PC-3 (cell line): ENCODE measurements around the gene FAM107B. TPM values are rescaled to one million over a fixed set of nuclear protein-coding genes. Genes with fewer than 3 reads are reported as not detected.
"Not testable (repeated sequence)": the region's sequence is repeated elsewhere in the genome, so short reads cannot be mapped to it uniquely, and the experiment has no call there.

ENCODE experiments used
- ATAC-seq: fragments of 200-7000 bp; cut with Tn5 transposase; 2 replicates; pipeline ENCODE4 v1.9.1; 2020; ENCODE audit warnings: mild to moderate bottlenecking, moderate library complexity
- BruUV-seq: library from RNA; stranded (reverse); fragments of 400-500 nt; replicated peaks from 2 replicates; lab custom pipeline; 2021; lab: Mats Ljungman, UMichigan
- CTCF ChIA-PET: fragments of 300-600 bp; sonication (Branson Sonifier 250); formaldehyde crosslinking; loops from one replicate; lab custom pipeline; 2022; ENCODE audit warnings: antibody characterized with exemption; lab: Charles Lee
- POLR2A ChIA-PET: fragments of 300-600 bp; sonication (Branson Sonifier 250); formaldehyde crosslinking; loops from one replicate; lab custom pipeline; 2022; ENCODE audit warnings: antibody characterized with exemption; ENCODE audit not compliant: unreplicated experiment; lab: Charles Lee
- DNase-seq: peaks from one replicate; pipeline ENCODE4 v3.0.0-alpha.2; 2015
- H2AFZ ChIP-seq: fragments of 300-600 bp; sonication (generic); 2 replicates; pipeline ENCODE4 v1.6.0; 2016; ENCODE audit warnings: antibody characterized with exemption, low read length
- H3F3A ChIP-seq: fragments of 300-600 bp; sonication (generic); one replicate; pipeline ENCODE4 v1.6.0; 2017; ENCODE audit warnings: antibody characterized with exemption, low read length, control low read depth, mild to moderate bottlenecking; ENCODE audit not compliant: unreplicated experiment
- H3K27ac ChIP-seq: fragments of 300-600 bp; sonication (generic); 2 replicates; pipeline ENCODE4 v1.5.1; 2016; ENCODE audit warnings: mild to moderate bottlenecking, low read length
- H3K27me3 ChIP-seq: fragments of 300-600 bp; sonication (generic); 2 replicates; pipeline ENCODE4 v1.6.1; 2016; ENCODE audit warnings: low read length, mixed read lengths
- H3K36me3 ChIP-seq: fragments of 300-600 bp; sonication (generic); 2 replicates; pipeline ENCODE4 v1.6.1; 2016; ENCODE audit warnings: low read depth, mixed run types, low read length, mixed read lengths
- H3K4me1 ChIP-seq: fragments of 300-600 bp; sonication (generic); 2 replicates; pipeline ENCODE4 v1.5.1; 2016; ENCODE audit warnings: low read length; ENCODE audit not compliant: insufficient read depth
- H3K4me2 ChIP-seq: fragments of 300-600 bp; sonication (generic); 2 replicates; pipeline ENCODE4 v1.6.0; 2016; ENCODE audit warnings: low read length
- H3K4me3 ChIP-seq: fragments of 300-600 bp; sonication (generic); 2 replicates; pipeline ENCODE4 v1.5.1; 2016; ENCODE audit warnings: mild to moderate bottlenecking, low read length, mixed read lengths
- H3K79me2 ChIP-seq: fragments of 300-600 bp; sonication (generic); 2 replicates; pipeline ENCODE4 v1.6.1; 2017; ENCODE audit warnings: low read length, mixed read lengths
- H3K9ac ChIP-seq: fragments of 300-600 bp; sonication (generic); 2 replicates; pipeline ENCODE4 v1.6.0; 2016; ENCODE audit warnings: mild to moderate bottlenecking, low read length
- H3K9me2 ChIP-seq: fragments of 300-600 bp; sonication (generic); replicated peaks from 2 replicates; pipeline ENCODE4 v1.6.1; 2016; ENCODE audit warnings: mixed run types, low read length, mixed read lengths
- H3K9me3 ChIP-seq: fragments of 300-600 bp; sonication (generic); 2 replicates; pipeline ENCODE4 v1.6.1; 2016; ENCODE audit warnings: low read length, mixed read lengths
- H4K20me1 ChIP-seq: fragments of 300-600 bp; sonication (generic); 2 replicates; pipeline ENCODE4 v1.6.1; 2016; ENCODE audit warnings: low read length, mixed read lengths
- EZH2 ChIP-seq: fragments of 300-600 bp; sonication (generic); IDR thresholded peaks from one replicate; pipeline ENCODE4 v1.6.1; 2017; ENCODE audit warnings: antibody characterized with exemption, mild to moderate bottlenecking, low read length; ENCODE audit not compliant: unreplicated experiment
- EZH2phosphoT487 ChIP-seq: fragments of 300-600 bp; sonication (generic); IDR thresholded peaks from 2 replicates; pipeline ENCODE4 v1.6.1; 2018; ENCODE audit warnings: mild to moderate bottlenecking, antibody characterized with exemption, low read length, borderline replicate concordance
- intact Hi-C: fragments of 100-400 bp; cut with micrococcal nuclease; formaldehyde crosslinking; loops from 2 replicates; pipeline ENCODE4 v1.9.0; 2023
- total RNA-seq: library from RNA; depleted of rRNA; stranded (reverse); fragments of >200 nt; gene quantifications from 2 replicates; pipeline ENCODE4 v1.2.3, GENCODE V29; 2014
- TF ChIP-seq, protein P1 (sequence below): fragments of 300-600 bp; sonication (generic); conservative IDR thresholded peaks from 2 replicates; pipeline ENCODE4 v1.5.1; 2017; ENCODE audit warnings: antibody characterized with exemption, low read depth, mild to moderate bottlenecking, low read length

Gene FAM107B
- total RNA-seq, 1 experiment from 2014 or later: 36.6 TPM

DNA sequence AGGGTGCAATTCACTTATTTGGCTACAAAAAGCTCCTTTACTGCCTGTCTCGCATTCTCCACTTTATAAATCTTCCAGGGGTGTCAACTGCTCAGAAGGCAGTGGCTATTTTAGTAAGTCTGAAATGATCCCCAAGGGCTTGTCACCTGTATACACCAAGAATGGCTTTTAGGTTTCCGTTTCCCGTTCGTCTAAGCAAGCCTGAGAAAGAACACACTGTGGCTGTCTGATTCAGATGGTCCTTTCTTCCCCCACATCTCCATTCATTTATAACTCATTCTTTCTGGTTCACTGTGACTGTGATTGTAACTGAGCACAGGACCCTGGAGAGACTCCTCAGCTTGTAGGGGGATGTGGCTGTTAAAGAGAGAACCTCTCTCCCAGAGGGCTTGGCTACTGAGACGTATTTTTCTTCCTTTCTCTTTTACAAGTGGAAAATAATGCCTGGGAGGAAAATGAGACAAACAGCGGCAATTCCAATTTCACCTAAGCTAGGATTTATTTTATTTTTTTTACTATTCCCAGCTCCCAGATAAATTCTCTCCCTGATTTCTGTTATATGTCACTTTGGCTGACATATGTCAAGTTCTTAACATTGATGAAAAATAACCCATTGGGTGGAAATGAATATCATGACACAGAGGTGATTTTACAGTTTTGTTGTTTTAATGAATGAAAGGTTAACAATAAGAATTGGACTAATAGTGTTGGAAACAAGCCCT, 129.3 kb downstream of the FAM107B start:
- BruUV-seq: no TSS peak
- no peak overlapping the region for H2AFZ ChIP-seq
- no peaks in the 10 kb centered on the region for H3K4me1 ChIP-seq
- no peak overlapping the region for H3K4me3 ChIP-seq
- DNase-seq (no peak), ATAC-seq (no peak)
- no peak overlapping the region for H3K9ac ChIP-seq
- no peak overlapping the region for H3K4me2 ChIP-seq
- CTCF ChIA-PET: no interaction called here
- no peaks in the 10 kb centered on the region for H3K9me3 ChIP-seq
- intact Hi-C loops: no loop called here
- H3K79me2 ChIP-seq: no peaks in the 10 kb centered on the region
- H4K20me1 ChIP-seq: no peaks in the 10 kb centered on the region
- POLR2A ChIA-PET: interaction anchor here (0.5 kb wide), 1 partner anchor 45 kb away, joined by 3 read pairs; no protein-coding TSS in a partner anchor
- H3K27ac ChIP-seq: no peak overlapping the region
- H3K27me3 ChIP-seq: no peaks in the 10 kb centered on the region
- H3F3A ChIP-seq: no peaks in the 10 kb centered on the region
- TF ChIP-seq EZH2phosphoT487: no peak
- TF ChIP-seq EZH2: no peak
- H3K36me3 ChIP-seq: no peaks in the 10 kb centered on the region
- no peaks in the 10 kb centered on the region for H3K9me2 ChIP-seq

DNA sequence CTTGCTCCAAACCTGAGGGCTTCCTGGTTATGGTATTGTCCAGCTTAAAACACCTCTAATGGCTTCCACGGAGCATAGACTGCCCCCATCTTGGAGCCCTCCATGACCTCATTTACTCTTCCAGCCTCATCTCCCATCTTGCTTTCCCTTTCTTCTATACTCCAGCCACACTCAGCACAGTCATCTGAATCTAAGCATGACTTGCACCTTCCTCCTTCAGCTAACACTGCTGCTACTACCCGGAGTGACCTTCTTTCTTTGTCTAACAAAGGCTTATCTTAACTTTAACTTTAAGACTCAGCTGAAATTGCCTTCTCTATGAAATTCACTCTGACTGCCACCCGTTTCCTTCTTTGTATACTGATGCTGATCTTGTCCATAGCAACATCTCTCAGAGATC, 135.1 kb downstream of the FAM107B start:
- no TSS peak for BruUV-seq
- Histone ChIP-seq H3K36me3 (no peaks in the 10 kb centered on the region), H2AFZ (no peak overlapping the region), H3K27me3 (no peaks in the 10 kb centered on the region), H3K4me3 (no peak overlapping the region), H4K20me1 (no peaks in the 10 kb centered on the region), H3K79me2 (no peaks in the 10 kb centered on the region), H3K9me3 (no peaks in the 10 kb centered on the region), H3K4me1 (no peaks in the 10 kb centered on the region), H3K27ac (no peak overlapping the region), H3F3A (no peaks in the 10 kb centered on the region), H3K4me2 (no peak overlapping the region), H3K9me2 (no peaks in the 10 kb centered on the region), H3K9ac (no peak overlapping the region)
- ChIA-PET POLR2A (no interaction called here), CTCF (no interaction called here)
- no peak for DNase-seq
- no peak for TF ChIP-seq EZH2
- TF ChIP-seq, protein P1, sequence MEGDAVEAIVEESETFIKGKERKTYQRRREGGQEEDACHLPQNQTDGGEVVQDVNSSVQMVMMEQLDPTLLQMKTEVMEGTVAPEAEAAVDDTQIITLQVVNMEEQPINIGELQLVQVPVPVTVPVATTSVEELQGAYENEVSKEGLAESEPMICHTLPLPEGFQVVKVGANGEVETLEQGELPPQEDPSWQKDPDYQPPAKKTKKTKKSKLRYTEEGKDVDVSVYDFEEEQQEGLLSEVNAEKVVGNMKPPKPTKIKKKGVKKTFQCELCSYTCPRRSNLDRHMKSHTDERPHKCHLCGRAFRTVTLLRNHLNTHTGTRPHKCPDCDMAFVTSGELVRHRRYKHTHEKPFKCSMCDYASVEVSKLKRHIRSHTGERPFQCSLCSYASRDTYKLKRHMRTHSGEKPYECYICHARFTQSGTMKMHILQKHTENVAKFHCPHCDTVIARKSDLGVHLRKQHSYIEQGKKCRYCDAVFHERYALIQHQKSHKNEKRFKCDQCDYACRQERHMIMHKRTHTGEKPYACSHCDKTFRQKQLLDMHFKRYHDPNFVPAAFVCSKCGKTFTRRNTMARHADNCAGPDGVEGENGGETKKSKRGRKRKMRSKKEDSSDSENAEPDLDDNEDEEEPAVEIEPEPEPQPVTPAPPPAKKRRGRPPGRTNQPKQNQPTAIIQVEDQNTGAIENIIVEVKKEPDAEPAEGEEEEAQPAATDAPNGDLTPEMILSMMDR: no peak
- TF ChIP-seq EZH2phosphoT487: no peak
- no peak for ATAC-seq
- intact Hi-C loops: no loop called here

DNA sequence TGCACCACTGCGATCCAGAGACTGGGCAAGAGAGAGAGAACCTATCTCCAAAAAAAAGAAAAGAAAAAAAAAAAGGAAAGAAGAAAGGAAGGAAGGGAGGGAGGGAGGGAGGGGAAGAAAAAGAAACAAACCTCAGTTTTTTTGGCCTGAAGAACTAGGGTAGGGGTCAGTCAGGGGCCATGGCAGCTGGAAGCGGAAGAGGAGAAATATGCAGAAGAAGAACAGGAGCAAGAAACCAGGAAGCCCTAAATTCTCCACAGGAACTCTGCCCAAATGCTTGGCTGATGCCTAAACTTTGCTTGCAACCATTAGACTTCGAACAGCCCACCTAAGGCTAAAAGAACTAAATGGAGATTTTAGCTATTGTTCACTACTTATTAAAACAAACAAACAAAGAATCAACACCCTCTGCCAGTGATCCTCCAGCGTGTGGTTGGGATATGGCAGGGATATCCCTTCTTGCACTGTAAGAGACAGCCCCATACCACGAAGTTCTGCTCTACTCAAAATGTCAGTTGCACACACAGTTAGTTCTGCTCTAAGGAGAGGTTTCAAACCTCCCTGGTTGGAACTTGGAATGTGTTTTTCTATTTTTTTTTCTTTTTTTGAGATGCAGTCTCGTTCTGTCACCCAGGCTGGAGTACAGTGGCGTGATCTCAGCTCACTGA, 139.5 kb downstream of the FAM107B start:
- Histone ChIP-seq H3K9me2 (no peaks in the 10 kb centered on the region), H3K79me2 (no peaks in the 10 kb centered on the region), H3K36me3 (no peaks in the 10 kb centered on the region), H3K4me3 (no peak overlapping the region), H4K20me1 (no peaks in the 10 kb centered on the region), H3K4me1 (no peaks in the 10 kb centered on the region), H3F3A (no peaks in the 10 kb centered on the region), H3K9me3 (no peaks in the 10 kb centered on the region), H3K27me3 (no peaks in the 10 kb centered on the region), H3K9ac (no peak overlapping the region), H2AFZ (no peak overlapping the region), H3K27ac (no peak overlapping the region), H3K4me2 (no peak overlapping the region)
- ATAC-seq: no peak
- TF ChIP-seq, protein P1: no peak
- no peak for TF ChIP-seq EZH2phosphoT487
- no peak for TF ChIP-seq EZH2
- no TSS peak for BruUV-seq
- CTCF ChIA-PET: no interaction called here
- POLR2A ChIA-PET: no interaction called here
- intact Hi-C loops: no loop called here
- no peak for DNase-seq

DNA sequence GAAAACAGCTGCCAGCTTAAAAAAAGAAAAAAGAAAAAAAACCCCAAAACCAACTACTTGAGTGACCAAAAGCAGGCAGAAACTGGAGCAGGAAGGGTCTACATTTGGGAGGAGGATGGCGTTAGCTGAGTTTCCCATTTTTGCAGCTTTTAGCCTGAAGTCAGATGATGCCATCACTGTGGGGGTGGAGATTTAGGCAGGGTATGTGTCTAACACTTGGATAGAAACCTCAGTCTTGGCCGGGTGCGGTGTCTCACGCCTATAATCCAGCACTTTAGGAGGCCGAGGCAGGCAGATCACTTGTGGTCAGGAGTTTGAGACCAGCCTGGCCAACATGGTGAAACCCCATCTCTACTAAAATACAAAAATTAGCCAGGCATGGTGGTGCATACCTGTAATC, 140.1 kb downstream of the FAM107B start:
- POLR2A ChIA-PET, H3K4me3 ChIP-seq, ATAC-seq, H3F3A ChIP-seq, H3K27ac ChIP-seq, H3K79me2 ChIP-seq, H2AFZ ChIP-seq, H3K27me3 ChIP-seq, H3K4me2 ChIP-seq, H3K9me2 ChIP-seq, H4K20me1 ChIP-seq, CTCF ChIA-PET, intact Hi-C loops, H3K4me1 ChIP-seq, H3K9me3 ChIP-seq, H3K9ac ChIP-seq, H3K36me3 ChIP-seq, DNase-seq, BruUV-seq: not testable (repeated sequence)
